Smooth muscle cell (in vitro differentiated cells): ENCODE data around the gene CEACAM16. TPM values are rescaled to one million over a fixed set of nuclear protein-coding genes. Genes with fewer than 3 reads are reported as not detected.
"Not testable (repeated sequence)": the region's sequence is repeated elsewhere in the genome, so short reads cannot be mapped to it uniquely, and the experiment has no call there.

Experiments used
- DNase-seq: peaks from one replicate; lab custom pipeline; 2025; ENCODE audit not compliant: unreplicated experiment; lab: John Stamatoyannopoulos, UW
- H2AFZ ChIP-seq: fragments of 200-600 bp; sonication (generic); 2 replicates; pipeline ENCODE4 v1.6.0; 2016; ENCODE audit warnings: antibody characterized with exemption, low read depth, mild to moderate bottlenecking
- H3F3A ChIP-seq: fragments of 200-600 bp; sonication (generic); 2 replicates; pipeline ENCODE4 v1.6.0; 2017; ENCODE audit warnings: antibody characterized with exemption, low read depth
- H3K27ac ChIP-seq: fragments of 200-600 bp; sonication (generic); 2 replicates; pipeline ENCODE4 v1.5.1; 2016; ENCODE audit warnings: low read depth, mild to moderate bottlenecking
- H3K27me3 ChIP-seq: fragments of 200-600 bp; sonication (generic); 2 replicates; pipeline ENCODE4 v1.6.1; 2016; ENCODE audit warnings: low read depth, mild to moderate bottlenecking
- H3K36me3 ChIP-seq: fragments of 200-600 bp; sonication (generic); 2 replicates; pipeline ENCODE4 v1.5.1; 2016; ENCODE audit warnings: low read depth
- H3K4me1 ChIP-seq: fragments of 200-600 bp; sonication (generic); 2 replicates; pipeline ENCODE4 v1.5.1; 2016; ENCODE audit warnings: low read depth
- H3K4me2 ChIP-seq: fragments of 200-600 bp; sonication (generic); 2 replicates; pipeline ENCODE4 v1.6.0; 2016; ENCODE audit warnings: mild to moderate bottlenecking
- H3K4me3 ChIP-seq: fragments of 200-600 bp; sonication (generic); 2 replicates; pipeline ENCODE4 v1.5.1; 2016; ENCODE audit warnings: mild to moderate bottlenecking
- H3K79me2 ChIP-seq: fragments of 200-600 bp; sonication (generic); 2 replicates; pipeline ENCODE4 v1.6.0; 2016; ENCODE audit warnings: low read depth, mild to moderate bottlenecking
- H3K9ac ChIP-seq: fragments of 200-600 bp; sonication (generic); 2 replicates; pipeline ENCODE4 v1.6.0; 2016; ENCODE audit warnings: low read depth
- H3K9me3 ChIP-seq: fragments of 200-600 bp; sonication (generic); replicated peaks from 2 replicates; pipeline ENCODE4 v1.5.1; 2016; ENCODE audit warnings: low read depth
- H4K20me1 ChIP-seq: fragments of 200-600 bp; sonication (generic); 2 replicates; pipeline ENCODE4 v1.6.0; 2016; ENCODE audit warnings: low read depth
- WGBS: methylation state at CpG from one replicate; pipeline ENCODE4 v1.1.7; 2016; ENCODE audit warnings: low lambda C conversion rate; 5-methylcytosine and 5-hydroxymethylcytosine counted together
- polyA plus RNA-seq: library from polyadenylated mRNA; unstranded; fragments of >200 nt; fragmentation: Nextera tagmentation; extraction: Ambion mirVana; gene quantifications from 2 replicates; pipeline ENCODE4 v1.2.1, GENCODE V29; 2016
- total RNA-seq: library from RNA; depleted of rRNA; stranded (reverse); fragments of >200 nt; gene quantifications from 2 replicates; pipeline ENCODE4 v1.2.3, GENCODE V29; 2014
- TF ChIP-seq, protein P1 (sequence below): fragments of 200-600 bp; sonication (generic); IDR thresholded peaks from 2 replicates; pipeline ENCODE4 v1.5.1; 2017; ENCODE audit warnings: borderline replicate concordance, mild to moderate bottlenecking, antibody characterized with exemption; ENCODE audit not compliant: insufficient read depth, poor library complexity, severe bottlenecking

The CEACAM16 gene
- total and polyA plus RNA-seq, 2 experiments from 2014 or later: not detected

DNA sequence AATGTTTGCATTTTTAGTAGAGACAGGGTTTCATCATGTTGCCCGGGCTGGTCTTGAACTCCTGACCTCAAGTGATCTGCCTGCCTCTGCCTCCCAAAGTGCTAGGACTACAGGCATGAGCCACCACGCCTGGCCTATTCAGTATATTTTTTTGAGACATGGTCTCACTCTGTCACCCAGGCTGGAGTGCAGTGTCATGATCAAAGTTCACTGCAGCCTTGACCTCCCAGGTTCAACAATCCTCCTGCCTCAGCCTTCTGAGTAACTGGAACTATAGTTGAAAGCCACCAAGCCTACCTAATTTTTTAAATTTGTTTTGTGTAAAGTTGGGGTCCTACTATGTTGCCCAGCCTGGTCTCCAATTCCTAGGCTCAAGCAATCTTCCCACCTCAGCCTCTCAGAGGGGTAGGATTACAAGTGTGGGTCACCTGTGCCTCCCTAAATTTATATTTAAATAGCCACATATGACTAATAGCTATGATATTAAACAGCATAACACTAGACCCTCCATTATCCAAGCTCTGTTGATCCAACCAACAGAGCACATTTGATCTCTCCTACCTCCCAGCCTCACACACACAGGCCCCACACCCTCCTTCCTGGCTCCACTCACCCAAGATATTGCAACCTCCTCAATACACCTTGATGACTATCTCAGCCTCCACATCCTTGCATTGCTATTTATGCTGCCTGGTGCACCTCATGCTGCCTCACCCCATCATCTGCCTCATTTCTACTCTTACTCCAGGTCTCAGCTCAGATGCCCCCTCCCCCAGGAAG is 29.8 kb upstream of the CEACAM16 start:
- Histone ChIP-seq H3K36me3 (no peaks in the 10 kb centered on the region), H3K4me2 (no peak overlapping the region), H3K79me2 (no peaks in the 10 kb centered on the region), H3K27ac (no peak overlapping the region), H3K4me1 (no peaks in the 10 kb centered on the region), H3K9ac (no peak overlapping the region), H3K4me3 (no peak overlapping the region), H2AFZ (no peak overlapping the region), H4K20me1 (no peaks in the 10 kb centered on the region), H3K27me3 (no peaks in the 10 kb centered on the region), H3F3A (no peaks in the 10 kb centered on the region), H3K9me3 (no peaks in the 10 kb centered on the region)
- TF ChIP-seq, protein P1, sequence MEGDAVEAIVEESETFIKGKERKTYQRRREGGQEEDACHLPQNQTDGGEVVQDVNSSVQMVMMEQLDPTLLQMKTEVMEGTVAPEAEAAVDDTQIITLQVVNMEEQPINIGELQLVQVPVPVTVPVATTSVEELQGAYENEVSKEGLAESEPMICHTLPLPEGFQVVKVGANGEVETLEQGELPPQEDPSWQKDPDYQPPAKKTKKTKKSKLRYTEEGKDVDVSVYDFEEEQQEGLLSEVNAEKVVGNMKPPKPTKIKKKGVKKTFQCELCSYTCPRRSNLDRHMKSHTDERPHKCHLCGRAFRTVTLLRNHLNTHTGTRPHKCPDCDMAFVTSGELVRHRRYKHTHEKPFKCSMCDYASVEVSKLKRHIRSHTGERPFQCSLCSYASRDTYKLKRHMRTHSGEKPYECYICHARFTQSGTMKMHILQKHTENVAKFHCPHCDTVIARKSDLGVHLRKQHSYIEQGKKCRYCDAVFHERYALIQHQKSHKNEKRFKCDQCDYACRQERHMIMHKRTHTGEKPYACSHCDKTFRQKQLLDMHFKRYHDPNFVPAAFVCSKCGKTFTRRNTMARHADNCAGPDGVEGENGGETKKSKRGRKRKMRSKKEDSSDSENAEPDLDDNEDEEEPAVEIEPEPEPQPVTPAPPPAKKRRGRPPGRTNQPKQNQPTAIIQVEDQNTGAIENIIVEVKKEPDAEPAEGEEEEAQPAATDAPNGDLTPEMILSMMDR: no peak
- WGBS: 100% methylated on average over 2 of the region's 2 CpGs
- DNase-seq: no peak

DNA sequence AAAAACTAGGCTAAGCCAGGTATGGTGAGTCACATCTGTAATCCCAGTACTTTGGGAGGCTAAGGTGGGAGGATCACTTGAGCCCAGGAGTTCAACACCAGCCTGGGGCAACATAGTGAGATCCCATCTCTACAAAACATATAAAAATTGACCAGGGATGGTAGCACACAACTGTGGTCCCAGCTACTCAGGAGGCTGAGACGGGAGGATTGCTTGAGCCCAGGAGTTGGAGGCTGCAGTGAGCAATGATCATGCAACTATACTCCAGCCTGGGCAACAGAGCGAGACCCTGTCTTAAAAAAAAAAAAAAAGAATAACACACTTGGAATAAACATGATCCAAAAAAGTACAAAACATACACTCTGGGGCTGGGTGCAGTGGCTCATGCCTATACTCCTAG is 28.9 kb upstream of the CEACAM16 start:
- H3K9ac ChIP-seq, H3K27me3 ChIP-seq, H3K79me2 ChIP-seq, H3K36me3 ChIP-seq, H3K9me3 ChIP-seq, H2AFZ ChIP-seq, H3K27ac ChIP-seq, H3K4me2 ChIP-seq, H3K4me1 ChIP-seq, DNase-seq, H3K4me3 ChIP-seq, H3F3A ChIP-seq, H4K20me1 ChIP-seq: not testable (repeated sequence)
- WGBS: 94% methylated on average over 2 of the region's 2 CpGs

DNA sequence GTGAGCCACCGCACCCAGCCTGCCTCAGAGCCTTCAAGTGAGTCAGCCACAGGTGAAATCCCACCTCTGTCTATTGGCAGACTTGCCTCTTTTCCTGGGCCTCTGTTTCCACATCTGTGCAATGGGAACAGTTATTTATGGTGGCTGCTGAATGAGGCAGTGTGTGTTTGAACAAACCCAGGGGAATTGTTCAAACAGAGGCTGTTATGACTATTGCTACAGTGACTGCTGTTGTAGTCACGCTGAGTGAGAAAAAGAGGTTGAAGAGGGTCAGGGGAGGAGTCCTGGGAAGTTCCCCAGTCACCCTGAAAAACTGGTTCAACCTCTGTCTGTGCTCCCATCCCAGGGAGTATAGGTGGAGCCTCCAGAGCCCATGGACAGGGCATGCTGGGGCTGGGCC is 27.6 kb upstream of the CEACAM16 start, which contains the start of gene CEACAM19:
Gene CEACAM19 (plus strand): TSS at position 83 of the 400 bp plus-strand sequence. CDS start 450 bp downstream, outside the sequence.
- TF ChIP-seq, protein P1: no peak

DNA sequence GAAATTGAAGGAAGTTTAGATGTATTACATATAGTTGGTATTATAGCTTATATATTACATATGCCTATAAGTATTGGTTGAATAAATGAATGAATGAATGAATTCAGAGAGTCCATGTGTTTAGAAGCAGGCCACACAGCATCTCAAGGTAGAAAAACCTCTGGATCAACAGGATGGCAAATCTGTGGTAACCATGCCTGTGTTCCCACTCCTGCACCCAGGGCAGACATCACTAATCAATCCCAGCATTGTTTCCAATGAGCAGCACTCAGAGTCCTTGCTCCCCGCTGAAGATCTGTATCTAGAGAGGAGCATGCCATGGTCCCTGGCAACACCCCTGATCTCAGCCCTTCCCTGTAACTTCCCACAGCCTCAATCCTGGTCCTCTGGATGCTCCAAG is 26.7 kb upstream of the CEACAM16 start:
- Histone ChIP-seq H3K79me2 (no peaks in the 10 kb centered on the region), H3K9me3 (no peaks in the 10 kb centered on the region), H3K9ac (no peak overlapping the region), H3K4me3 (no peak overlapping the region), H3K36me3 (no peaks in the 10 kb centered on the region), H2AFZ (no peak overlapping the region), H4K20me1 (no peaks in the 10 kb centered on the region), H3K4me2 (no peak overlapping the region), H3K27ac (no peak overlapping the region), H3F3A (peaks cover 4% of the 10 kb centered on the region), H3K4me1 (no peaks in the 10 kb centered on the region), H3K27me3 (no peaks in the 10 kb centered on the region)
- TF ChIP-seq, protein P1: no peak
- WGBS: 91% methylated on average over 1 of the region's 1 CpG
- DNase-seq: no peak

More for the DNA sequence above, 27.6 kb upstream of the CEACAM16 start, which contains the start of gene CEACAM19:
- H4K20me1 ChIP-seq: no peaks in the 10 kb centered on the region
- no peak within 1 kb of the TSS for H3K27ac ChIP-seq
- H3K4me2 ChIP-seq: no peak within 1 kb of the TSS
- DNase-seq: no peak
- WGBS: 87% methylated on average over 2 of the region's 2 CpGs
- no peaks in the 10 kb centered on the region for H3F3A ChIP-seq
- H3K4me1 ChIP-seq: no peaks in the 10 kb centered on the region
- H3K36me3 ChIP-seq: no peaks in the 10 kb centered on the region
- H3K9ac ChIP-seq: no peak within 1 kb of the TSS
- H3K79me2 ChIP-seq: no peaks in the 10 kb centered on the region
- no peaks in the 10 kb centered on the region for H3K9me3 ChIP-seq
- no peak within 1 kb of the TSS for H2AFZ ChIP-seq
- H3K4me3 ChIP-seq: no peak within 1 kb of the TSS
- no peaks in the 10 kb centered on the region for H3K27me3 ChIP-seq
